ENCODE measurements around the gene SLC39A10.

SLC39A10 gene

DNA sequence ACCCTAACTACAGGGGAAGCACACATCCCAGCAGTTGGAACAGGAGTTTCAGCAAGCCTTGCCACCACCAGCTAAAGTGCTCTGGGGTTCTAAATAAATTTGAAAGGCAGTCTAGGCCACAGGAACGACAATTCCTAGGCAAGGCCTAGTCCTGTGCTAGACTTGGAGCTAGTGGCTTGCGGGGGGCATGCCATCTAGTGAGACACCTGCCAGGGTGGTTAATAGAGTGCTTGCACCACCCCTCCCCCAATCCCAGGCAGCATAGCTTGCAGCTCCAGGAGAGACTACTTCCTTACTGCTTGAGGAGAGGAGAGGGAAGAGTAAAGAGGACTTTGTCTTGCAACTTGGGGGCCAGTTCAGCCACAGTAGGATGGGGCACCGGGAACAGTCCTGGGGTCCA is 101.8 kb downstream of the SLC39A10 start:
- no peak for DNase-seq (ENCODE audit: low spot score)
- TF ChIP-seq, protein P1, sequence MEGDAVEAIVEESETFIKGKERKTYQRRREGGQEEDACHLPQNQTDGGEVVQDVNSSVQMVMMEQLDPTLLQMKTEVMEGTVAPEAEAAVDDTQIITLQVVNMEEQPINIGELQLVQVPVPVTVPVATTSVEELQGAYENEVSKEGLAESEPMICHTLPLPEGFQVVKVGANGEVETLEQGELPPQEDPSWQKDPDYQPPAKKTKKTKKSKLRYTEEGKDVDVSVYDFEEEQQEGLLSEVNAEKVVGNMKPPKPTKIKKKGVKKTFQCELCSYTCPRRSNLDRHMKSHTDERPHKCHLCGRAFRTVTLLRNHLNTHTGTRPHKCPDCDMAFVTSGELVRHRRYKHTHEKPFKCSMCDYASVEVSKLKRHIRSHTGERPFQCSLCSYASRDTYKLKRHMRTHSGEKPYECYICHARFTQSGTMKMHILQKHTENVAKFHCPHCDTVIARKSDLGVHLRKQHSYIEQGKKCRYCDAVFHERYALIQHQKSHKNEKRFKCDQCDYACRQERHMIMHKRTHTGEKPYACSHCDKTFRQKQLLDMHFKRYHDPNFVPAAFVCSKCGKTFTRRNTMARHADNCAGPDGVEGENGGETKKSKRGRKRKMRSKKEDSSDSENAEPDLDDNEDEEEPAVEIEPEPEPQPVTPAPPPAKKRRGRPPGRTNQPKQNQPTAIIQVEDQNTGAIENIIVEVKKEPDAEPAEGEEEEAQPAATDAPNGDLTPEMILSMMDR (IDR thresholded peaks at IDR 0.05; ENCODE audit: extremely low read depth, missing control alignments), result no peak

DNA sequence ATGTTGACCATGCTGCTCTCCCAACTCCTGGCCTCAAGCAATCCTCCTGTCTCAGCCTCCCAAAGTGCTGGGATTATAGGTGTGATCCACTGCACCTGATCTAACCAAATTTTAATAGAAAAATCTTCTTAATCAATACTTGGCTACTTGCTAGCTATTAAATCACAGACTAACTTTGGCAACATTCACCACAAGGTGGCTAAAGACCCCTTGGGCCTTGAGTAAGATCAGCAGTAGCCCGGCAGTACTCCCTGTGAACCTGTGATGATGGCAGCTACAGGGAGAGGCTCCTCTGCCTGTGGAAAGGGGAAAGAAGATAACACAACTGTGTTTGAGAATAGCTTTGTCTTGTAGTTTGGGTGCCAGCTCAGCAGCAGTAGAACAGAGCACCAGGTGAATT is 102.9 kb downstream of the SLC39A10 start:
- no peak for DNase-seq (ENCODE audit: low spot score)
- TF ChIP-seq, protein P1 (IDR thresholded peaks at IDR 0.05; ENCODE audit: extremely low read depth, missing control alignments), result no peak

DNA sequence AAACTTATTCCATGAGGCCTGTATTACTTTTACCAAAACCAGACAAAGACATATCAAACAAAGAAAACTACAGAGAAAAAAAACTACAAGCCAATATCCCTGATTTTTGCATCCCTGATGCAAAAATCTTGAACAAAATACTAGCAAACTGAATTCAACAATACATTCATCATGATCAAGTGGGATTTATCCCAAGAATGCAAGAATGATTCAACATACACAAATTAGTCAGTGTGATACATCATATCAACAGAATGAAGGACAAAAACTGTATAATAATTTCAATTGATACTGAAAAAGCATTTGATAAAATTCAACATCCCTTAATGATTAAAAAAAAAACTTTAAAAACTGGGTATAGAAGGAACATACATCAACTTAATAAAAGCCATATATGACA is 106.8 kb downstream of the SLC39A10 start:
- no peak for DNase-seq (ENCODE audit: low spot score)
- TF ChIP-seq, protein P1 (IDR thresholded peaks at IDR 0.05; ENCODE audit: extremely low read depth, missing control alignments), result no peak

DNA sequence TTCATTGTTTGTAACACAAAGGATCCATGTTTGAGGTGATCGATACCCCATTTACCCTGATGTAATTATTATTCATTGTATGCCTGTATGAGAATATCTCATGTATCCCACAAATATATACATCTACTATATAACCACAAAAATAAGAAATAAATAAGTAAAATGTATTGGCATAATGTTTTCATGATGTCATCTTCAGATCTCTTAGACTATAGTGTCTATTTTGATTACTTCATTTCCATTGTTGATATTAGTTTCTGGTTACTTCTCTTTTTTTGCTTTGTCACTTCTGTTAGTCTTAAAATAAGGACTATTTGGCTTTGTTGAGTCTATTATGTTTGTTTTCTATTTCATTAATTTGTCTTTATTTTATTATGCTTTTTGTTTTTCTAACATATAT is 109.7 kb downstream of the SLC39A10 start:
- no peak for DNase-seq (ENCODE audit: low spot score)
- TF ChIP-seq, protein P1 (IDR thresholded peaks at IDR 0.05; ENCODE audit: extremely low read depth, missing control alignments), result no peak

DNA sequence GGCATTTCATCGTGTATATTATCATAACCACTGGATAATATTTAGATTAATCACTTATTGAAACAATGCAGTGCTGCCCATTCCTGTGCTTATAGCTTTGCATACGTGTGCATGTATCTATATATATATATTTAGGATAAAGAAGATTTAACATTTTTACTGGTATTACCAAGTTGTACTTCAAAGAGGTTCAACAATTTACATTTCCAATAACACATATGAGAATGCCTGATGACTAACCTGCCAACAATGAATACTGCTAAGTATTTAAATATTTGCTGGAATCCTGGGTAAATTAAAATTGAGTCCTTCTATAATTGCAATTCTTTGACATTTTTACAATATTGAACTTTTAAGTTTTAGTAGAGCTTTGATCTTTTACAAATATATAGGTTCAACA is 111.4 kb downstream of the SLC39A10 start:
- TF ChIP-seq, protein P1 (IDR thresholded peaks at IDR 0.05; ENCODE audit: extremely low read depth, missing control alignments), result no peak
- no peak for DNase-seq (ENCODE audit: low spot score)

DNA sequence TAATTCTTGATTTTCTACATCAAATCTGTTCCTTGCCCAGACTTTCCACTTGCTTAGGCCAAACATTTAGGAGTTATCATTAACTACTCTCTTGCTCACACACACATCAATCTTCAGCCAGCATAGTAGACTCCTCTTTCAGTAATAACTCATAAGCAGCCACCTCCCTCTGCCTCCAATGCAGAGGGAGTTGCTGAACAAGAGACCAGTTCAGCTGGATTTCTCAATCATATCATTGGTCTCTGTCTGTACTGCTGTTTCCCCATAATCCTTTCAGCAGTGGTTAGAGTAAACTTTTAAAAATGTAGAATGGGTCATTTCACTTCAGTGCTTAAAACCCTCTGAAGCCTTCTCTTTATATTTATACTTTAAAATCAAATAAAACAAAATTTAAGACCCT is 112.9 kb downstream of the SLC39A10 start:
- no peak for DNase-seq (ENCODE audit: low spot score)
- TF ChIP-seq, protein P1 (IDR thresholded peaks at IDR 0.05; ENCODE audit: extremely low read depth, missing control alignments), result no peak

DNA sequence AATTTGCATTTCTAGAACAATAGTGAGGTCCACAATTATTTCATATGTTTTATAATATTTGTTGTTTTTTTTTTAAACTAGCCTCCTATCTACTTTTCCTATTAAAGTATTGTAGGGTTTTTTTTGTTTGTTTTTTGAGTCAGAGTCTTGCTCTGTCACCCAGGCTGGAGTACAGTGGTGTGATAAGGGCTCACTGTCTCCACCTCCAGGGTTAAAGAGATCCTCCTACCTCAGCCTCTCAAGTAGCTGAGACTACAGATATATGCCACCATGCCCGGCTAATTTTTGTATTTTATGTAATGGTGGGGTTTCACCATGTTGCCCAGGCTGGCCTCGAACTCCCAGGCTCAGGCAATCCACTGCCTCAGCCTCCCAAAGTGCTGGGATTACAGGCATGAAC is 122.5 kb downstream of the SLC39A10 start:
- no peak for DNase-seq (ENCODE audit: low spot score)
- TF ChIP-seq, protein P1 (IDR thresholded peaks at IDR 0.05; ENCODE audit: extremely low read depth, missing control alignments), result no peak

Measured in GM20000 (cell line).